ENCODE measurements around the gene ZNF385D.

DNA sequence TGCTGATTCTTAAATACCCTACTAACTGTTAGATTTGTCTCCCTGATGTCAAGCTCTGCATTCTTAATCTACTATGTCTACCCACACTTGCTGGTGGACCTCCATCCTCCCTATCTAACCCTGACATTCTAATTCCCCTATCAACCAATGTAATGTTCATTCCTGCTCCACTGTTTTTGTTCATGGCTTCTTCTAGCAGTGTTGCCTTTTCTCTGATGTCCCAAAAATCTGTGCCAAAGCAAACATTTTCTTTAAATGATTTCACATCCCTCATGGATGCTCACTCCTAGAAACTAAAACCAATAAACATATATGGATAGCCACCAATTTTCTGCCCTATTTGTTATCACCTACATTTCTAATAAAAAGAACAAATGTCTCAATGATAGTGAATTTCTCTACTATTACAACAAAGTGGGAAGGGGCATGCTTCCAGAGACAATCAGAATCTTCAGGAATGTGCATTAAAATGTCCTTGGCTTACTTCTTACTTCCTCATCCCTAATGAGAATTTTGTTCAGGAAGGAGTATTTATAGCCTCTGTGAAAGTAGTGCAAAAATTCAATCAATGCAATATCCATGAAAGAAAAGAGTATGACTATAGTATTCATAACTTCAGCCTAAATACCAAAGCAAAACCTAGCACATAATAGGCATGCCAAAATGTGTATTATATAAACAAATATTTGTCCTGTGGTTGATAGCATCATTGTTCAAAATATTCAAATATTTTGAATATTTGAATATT lies 273.3 kb downstream of the ZNF385D start:
- TF ChIP-seq, protein P1, sequence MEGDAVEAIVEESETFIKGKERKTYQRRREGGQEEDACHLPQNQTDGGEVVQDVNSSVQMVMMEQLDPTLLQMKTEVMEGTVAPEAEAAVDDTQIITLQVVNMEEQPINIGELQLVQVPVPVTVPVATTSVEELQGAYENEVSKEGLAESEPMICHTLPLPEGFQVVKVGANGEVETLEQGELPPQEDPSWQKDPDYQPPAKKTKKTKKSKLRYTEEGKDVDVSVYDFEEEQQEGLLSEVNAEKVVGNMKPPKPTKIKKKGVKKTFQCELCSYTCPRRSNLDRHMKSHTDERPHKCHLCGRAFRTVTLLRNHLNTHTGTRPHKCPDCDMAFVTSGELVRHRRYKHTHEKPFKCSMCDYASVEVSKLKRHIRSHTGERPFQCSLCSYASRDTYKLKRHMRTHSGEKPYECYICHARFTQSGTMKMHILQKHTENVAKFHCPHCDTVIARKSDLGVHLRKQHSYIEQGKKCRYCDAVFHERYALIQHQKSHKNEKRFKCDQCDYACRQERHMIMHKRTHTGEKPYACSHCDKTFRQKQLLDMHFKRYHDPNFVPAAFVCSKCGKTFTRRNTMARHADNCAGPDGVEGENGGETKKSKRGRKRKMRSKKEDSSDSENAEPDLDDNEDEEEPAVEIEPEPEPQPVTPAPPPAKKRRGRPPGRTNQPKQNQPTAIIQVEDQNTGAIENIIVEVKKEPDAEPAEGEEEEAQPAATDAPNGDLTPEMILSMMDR (IDR thresholded peaks at IDR 0.05 in 2 of 3, conservative IDR thresholded peaks at IDR 0.05 in 1 of 3; ENCODE audit: borderline replicate concordance in 1 of 3, insufficient read depth in 1 of 3, low read depth in 2 of 3, low read length in 2 of 3): no peak
- TF ChIP-seq, protein P2, sequence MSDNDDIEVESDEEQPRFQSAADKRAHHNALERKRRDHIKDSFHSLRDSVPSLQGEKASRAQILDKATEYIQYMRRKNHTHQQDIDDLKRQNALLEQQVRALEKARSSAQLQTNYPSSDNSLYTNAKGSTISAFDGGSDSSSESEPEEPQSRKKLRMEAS (IDR thresholded peaks at IDR 0.05): no peak
- TF ChIP-seq ZNF274 (IDR thresholded peaks at IDR 0.05; ENCODE audit: low read depth, low read length) (no peak), EZH2 (IDR thresholded peaks at IDR 0.05) (no peak), POLR2AphosphoS5 (IDR thresholded peaks at IDR 0.05; ENCODE audit: low read depth, low read length) (no peak), POLR2A (IDR thresholded peaks at IDR 0.05; ENCODE audit: borderline replicate concordance, extremely low read depth, insufficient read depth, insufficient read length) (no peak), ZFX (IDR thresholded peaks at IDR 0.05) (no peak)
- TF ChIP-seq, protein P3, sequence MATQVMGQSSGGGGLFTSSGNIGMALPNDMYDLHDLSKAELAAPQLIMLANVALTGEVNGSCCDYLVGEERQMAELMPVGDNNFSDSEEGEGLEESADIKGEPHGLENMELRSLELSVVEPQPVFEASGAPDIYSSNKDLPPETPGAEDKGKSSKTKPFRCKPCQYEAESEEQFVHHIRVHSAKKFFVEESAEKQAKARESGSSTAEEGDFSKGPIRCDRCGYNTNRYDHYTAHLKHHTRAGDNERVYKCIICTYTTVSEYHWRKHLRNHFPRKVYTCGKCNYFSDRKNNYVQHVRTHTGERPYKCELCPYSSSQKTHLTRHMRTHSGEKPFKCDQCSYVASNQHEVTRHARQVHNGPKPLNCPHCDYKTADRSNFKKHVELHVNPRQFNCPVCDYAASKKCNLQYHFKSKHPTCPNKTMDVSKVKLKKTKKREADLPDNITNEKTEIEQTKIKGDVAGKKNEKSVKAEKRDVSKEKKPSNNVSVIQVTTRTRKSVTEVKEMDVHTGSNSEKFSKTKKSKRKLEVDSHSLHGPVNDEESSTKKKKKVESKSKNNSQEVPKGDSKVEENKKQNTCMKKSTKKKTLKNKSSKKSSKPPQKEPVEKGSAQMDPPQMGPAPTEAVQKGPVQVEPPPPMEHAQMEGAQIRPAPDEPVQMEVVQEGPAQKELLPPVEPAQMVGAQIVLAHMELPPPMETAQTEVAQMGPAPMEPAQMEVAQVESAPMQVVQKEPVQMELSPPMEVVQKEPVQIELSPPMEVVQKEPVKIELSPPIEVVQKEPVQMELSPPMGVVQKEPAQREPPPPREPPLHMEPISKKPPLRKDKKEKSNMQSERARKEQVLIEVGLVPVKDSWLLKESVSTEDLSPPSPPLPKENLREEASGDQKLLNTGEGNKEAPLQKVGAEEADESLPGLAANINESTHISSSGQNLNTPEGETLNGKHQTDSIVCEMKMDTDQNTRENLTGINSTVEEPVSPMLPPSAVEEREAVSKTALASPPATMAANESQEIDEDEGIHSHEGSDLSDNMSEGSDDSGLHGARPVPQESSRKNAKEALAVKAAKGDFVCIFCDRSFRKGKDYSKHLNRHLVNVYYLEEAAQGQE (IDR thresholded peaks at IDR 0.05; ENCODE audit: low read depth): no peak
- TF ChIP-seq, protein P4, sequence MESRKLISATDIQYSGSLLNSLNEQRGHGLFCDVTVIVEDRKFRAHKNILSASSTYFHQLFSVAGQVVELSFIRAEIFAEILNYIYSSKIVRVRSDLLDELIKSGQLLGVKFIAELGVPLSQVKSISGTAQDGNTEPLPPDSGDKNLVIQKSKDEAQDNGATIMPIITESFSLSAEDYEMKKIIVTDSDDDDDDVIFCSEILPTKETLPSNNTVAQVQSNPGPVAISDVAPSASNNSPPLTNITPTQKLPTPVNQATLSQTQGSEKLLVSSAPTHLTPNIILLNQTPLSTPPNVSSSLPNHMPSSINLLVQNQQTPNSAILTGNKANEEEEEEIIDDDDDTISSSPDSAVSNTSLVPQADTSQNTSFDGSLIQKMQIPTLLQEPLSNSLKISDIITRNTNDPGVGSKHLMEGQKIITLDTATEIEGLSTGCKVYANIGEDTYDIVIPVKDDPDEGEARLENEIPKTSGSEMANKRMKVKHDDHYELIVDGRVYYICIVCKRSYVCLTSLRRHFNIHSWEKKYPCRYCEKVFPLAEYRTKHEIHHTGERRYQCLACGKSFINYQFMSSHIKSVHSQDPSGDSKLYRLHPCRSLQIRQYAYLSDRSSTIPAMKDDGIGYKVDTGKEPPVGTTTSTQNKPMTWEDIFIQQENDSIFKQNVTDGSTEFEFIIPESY (IDR thresholded peaks at IDR 0.05; ENCODE audit: extremely low read depth, insufficient replicate concordance, low read length): no peak

All from HCT116 (cell line).